Hepatocyte (in vitro differentiated cells): ENCODE measurements around the gene SHISA4. TPM values are rescaled to one million over a fixed set of nuclear protein-coding genes. Genes with fewer than 3 reads are reported as not detected.
A peak's percentile ranks its signal among the peaks of the same experiment; 100 is the strongest.

ENCODE experiments used
- DNase-seq: peaks from one replicate; pipeline ENCODE4 v3.0.0-alpha.2; 2016; ENCODE audit warnings: low spot score
- H2AFZ ChIP-seq: fragments of 200-600 bp; sonication (generic); 2 replicates; pipeline ENCODE4 v1.6.0; 2016; ENCODE audit warnings: antibody characterized with exemption, mild to moderate bottlenecking
- H3K27ac ChIP-seq: fragments of 200-600 bp; sonication (generic); 2 replicates; pipeline ENCODE4 v1.5.1; 2016; ENCODE audit warnings: mild to moderate bottlenecking
- H3K27me3 ChIP-seq: fragments of 200-600 bp; sonication (generic); 2 replicates; pipeline ENCODE4 v1.6.1; 2016
- H3K36me3 ChIP-seq: fragments of 200-600 bp; sonication (generic); replicated peaks from 2 replicates; pipeline ENCODE4 v1.5.1; 2016; ENCODE audit warnings: low read depth; ENCODE audit not compliant: insufficient read depth
- H3K4me1 ChIP-seq: fragments of 200-600 bp; sonication (generic); 2 replicates; pipeline ENCODE4 v1.5.1; 2016; ENCODE audit warnings: mild to moderate bottlenecking, moderate library complexity; ENCODE audit not compliant: insufficient read depth
- H3K4me2 ChIP-seq: fragments of 200-600 bp; sonication (generic); 2 replicates; pipeline ENCODE4 v1.6.0; 2016
- H3K4me3 ChIP-seq: fragments of 200-600 bp; sonication (generic); 2 replicates; pipeline ENCODE4 v1.5.1; 2016; ENCODE audit warnings: mild to moderate bottlenecking
- H3K79me2 ChIP-seq: fragments of 200-600 bp; sonication (generic); 2 replicates; pipeline ENCODE4 v1.6.0; 2017; ENCODE audit warnings: mild to moderate bottlenecking
- H3K9me2 ChIP-seq: fragments of 200-600 bp; sonication (generic); replicated peaks from 2 replicates; pipeline ENCODE4 v1.6.0; 2017; ENCODE audit warnings: mild to moderate bottlenecking; ENCODE audit not compliant: insufficient read depth
- H3K9me3 ChIP-seq: fragments of 200-600 bp; sonication (generic); 2 replicates; pipeline ENCODE4 v1.5.1; 2016; ENCODE audit warnings: low read depth, mild to moderate bottlenecking
- H4K20me1 ChIP-seq: fragments of 200-600 bp; sonication (generic); 2 replicates; pipeline ENCODE4 v1.6.0; 2016; ENCODE audit warnings: mild to moderate bottlenecking; ENCODE audit not compliant: insufficient read depth, poor library complexity, severe bottlenecking
- CTCF ChIP-seq: fragments of 200-600 bp; sonication (generic); IDR thresholded peaks from 2 replicates; pipeline ENCODE4 v1.5.1; 2016; ENCODE audit warnings: antibody characterized with exemption, mild to moderate bottlenecking; ENCODE audit not compliant: poor library complexity
- EZH2 ChIP-seq: fragments of 200-600 bp; sonication (generic); IDR thresholded peaks from 2 replicates; pipeline ENCODE4 v1.6.1; 2016; ENCODE audit warnings: antibody characterized with exemption, mild to moderate bottlenecking, borderline replicate concordance
- EZH2phosphoT487 ChIP-seq: fragments of 200-600 bp; sonication (generic); IDR thresholded peaks from one replicate; pipeline ENCODE4 v1.6.1; 2018; ENCODE audit warnings: antibody characterized with exemption, mild to moderate bottlenecking, low read depth, moderate library complexity; ENCODE audit not compliant: unreplicated experiment, severe bottlenecking
- WGBS: methylation state at CpG from one replicate; pipeline ENCODE4 v1.1.6; 2016; ENCODE audit warnings: low lambda C conversion rate; ENCODE audit errors: missing lambda C conversion rate; 5-methylcytosine and 5-hydroxymethylcytosine counted together
- polyA plus RNA-seq: library from polyadenylated mRNA; unstranded; fragments of >200 nt; fragmentation: Nextera tagmentation; extraction: Ambion mirVana; gene quantifications from 2 replicates; pipeline ENCODE4 v1.2.1, GENCODE V29; 2016
- total RNA-seq: library from RNA; depleted of rRNA; stranded (reverse); fragments of >200 nt; gene quantifications from 2 replicates; pipeline ENCODE4 v1.2.3, GENCODE V29; 2014

Gene SHISA4
- total and polyA plus RNA-seq, 2 experiments from 2014 or later: 10.2 to 24.0 TPM

- Histone ChIP-seq H3K79me2 (no peaks in the 10 kb centered on the region), H3K4me1 (no peaks in the 10 kb centered on the region), H3K36me3 (no peaks in the 10 kb centered on the region), H3K27ac (no peak overlapping the region), H3K4me2 (no peak overlapping the region), H3K9me2 (no peaks in the 10 kb centered on the region), H2AFZ (no peak overlapping the region), H4K20me1 (no peaks in the 10 kb centered on the region), H3K27me3 (no peaks in the 10 kb centered on the region), H3K4me3 (no peak overlapping the region), H3K9me3 (no peaks in the 10 kb centered on the region)
- peak; percentile 73 for DNase-seq
- WGBS: 60% methylated on average over 6 of the region's 6 CpGs
- no peak for TF ChIP-seq EZH2
- peak; percentile 72 for TF ChIP-seq CTCF
These were observed 10.8 kb upstream of the SHISA4 start for GRCh38 chr1:201877877-201878401.

- DNase-seq: no peak
- H3K36me3 ChIP-seq: no peaks in the 10 kb centered on the region
These were observed 7.6 kb upstream of the SHISA4 start for GRCh38 chr1:201880928-201881571.

GRCh38 chr1:201881617-201882016 lies 7.1 kb upstream of the SHISA4 start:
- H2AFZ ChIP-seq: no peak overlapping the region
- WGBS: 74% methylated on average over 1 of the region's 1 CpG

More at GRCh38 chr1:201880928-201881571, 7.6 kb upstream of the SHISA4 start:
- Histone ChIP-seq H3K4me3 (no peak overlapping the region), H3K4me2 (no peak overlapping the region), H2AFZ (no peak overlapping the region), H4K20me1 (no peaks in the 10 kb centered on the region), H3K4me1 (no peaks in the 10 kb centered on the region), H3K27me3 (no peaks in the 10 kb centered on the region), H3K9me2 (no peaks in the 10 kb centered on the region), H3K79me2 (no peaks in the 10 kb centered on the region), H3K9me3 (no peaks in the 10 kb centered on the region), H3K27ac (no peak overlapping the region)
- TF ChIP-seq CTCF: no peak
- no peak for TF ChIP-seq EZH2phosphoT487
- no peak for TF ChIP-seq EZH2
- WGBS: 76% methylated on average over 6 of the region's 6 CpGs

More at GRCh38 chr1:201881617-201882016, 7.1 kb upstream of the SHISA4 start:
- no peaks in the 10 kb centered on the region for H4K20me1 ChIP-seq
- DNase-seq: no peak
- no peaks in the 10 kb centered on the region for H3K79me2 ChIP-seq
- H3K9me3 ChIP-seq: no peaks in the 10 kb centered on the region
- H3K36me3 ChIP-seq: no peaks in the 10 kb centered on the region
- TF ChIP-seq CTCF (no peak), EZH2 (no peak), EZH2phosphoT487 (no peak)
- H3K27ac ChIP-seq: no peak overlapping the region
- H3K4me1 ChIP-seq: no peaks in the 10 kb centered on the region
- H3K9me2 ChIP-seq: no peaks in the 10 kb centered on the region
- H3K4me3 ChIP-seq: no peak overlapping the region
- no peaks in the 10 kb centered on the region for H3K27me3 ChIP-seq
- H3K4me2 ChIP-seq: no peak overlapping the region
